Suprapubic skin (tissue), 4 donors: ENCODE results near the gene SMTNL1.

Experiments
- POLR2A ChIP-seq, 2 donors: fragments of 450-650 bp; IDR thresholded peaks; one replicate each; pipeline ENCODE4 v1.6.1; 2017; ENCODE audit warnings: antibody characterized with exemption in 2 of 2, mild to moderate bottlenecking in 2 of 2, moderate library complexity in 2 of 2
- POLR2AphosphoS5 ChIP-seq, 3 donors: sonication (generic); formaldehyde crosslinking; IDR thresholded peaks; one replicate each; pipeline ENCODE4 v1.6.1; 2017; ENCODE audit warnings: antibody characterized with exemption in 3 of 3
- TF ChIP-seq, protein P1 (sequence below), 2 donors: fragments of 200-600 bp in 1 of 2; fragments of 450-650 bp in 1 of 2; sonication (generic) in 1 of 2; IDR thresholded peaks; one replicate each; pipeline ENCODE4 v1.5.1; 2016 to 2019; ENCODE audit warnings: antibody characterized with exemption in 2 of 2, mild to moderate bottlenecking in 1 of 2, moderate library complexity in 1 of 2

DNA sequence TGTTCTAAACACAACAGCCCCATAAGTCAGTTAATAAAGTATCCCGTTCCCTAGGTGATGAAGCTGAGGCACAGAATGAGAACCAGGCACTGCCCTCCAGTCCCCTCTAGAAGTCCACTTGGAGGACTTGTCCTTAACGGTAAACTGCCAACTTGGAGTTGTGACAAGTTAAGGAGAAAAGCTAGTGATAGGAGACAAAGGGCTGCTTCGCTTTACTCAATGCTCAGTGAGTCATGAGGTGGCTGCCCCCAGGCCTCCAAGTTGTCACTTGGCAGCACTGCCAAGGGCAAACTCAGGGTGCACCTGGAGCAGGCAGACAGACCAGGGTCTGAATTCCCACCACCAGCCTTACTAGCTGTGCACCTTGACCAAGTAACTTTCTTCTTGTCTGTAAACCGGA is 35.4 kb upstream of the SMTNL1 start:
- TF ChIP-seq POLR2AphosphoS5 (IDR thresholded peaks at IDR 0.05): no peak
- no peak for TF ChIP-seq POLR2A (IDR thresholded peaks at IDR 0.05)
- TF ChIP-seq, protein P1, sequence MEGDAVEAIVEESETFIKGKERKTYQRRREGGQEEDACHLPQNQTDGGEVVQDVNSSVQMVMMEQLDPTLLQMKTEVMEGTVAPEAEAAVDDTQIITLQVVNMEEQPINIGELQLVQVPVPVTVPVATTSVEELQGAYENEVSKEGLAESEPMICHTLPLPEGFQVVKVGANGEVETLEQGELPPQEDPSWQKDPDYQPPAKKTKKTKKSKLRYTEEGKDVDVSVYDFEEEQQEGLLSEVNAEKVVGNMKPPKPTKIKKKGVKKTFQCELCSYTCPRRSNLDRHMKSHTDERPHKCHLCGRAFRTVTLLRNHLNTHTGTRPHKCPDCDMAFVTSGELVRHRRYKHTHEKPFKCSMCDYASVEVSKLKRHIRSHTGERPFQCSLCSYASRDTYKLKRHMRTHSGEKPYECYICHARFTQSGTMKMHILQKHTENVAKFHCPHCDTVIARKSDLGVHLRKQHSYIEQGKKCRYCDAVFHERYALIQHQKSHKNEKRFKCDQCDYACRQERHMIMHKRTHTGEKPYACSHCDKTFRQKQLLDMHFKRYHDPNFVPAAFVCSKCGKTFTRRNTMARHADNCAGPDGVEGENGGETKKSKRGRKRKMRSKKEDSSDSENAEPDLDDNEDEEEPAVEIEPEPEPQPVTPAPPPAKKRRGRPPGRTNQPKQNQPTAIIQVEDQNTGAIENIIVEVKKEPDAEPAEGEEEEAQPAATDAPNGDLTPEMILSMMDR (IDR thresholded peaks at IDR 0.05): no peak
